H1 (cell line): ENCODE measurements around the gene A3GALT2. TPM values are rescaled to one million over a fixed set of nuclear protein-coding genes. Genes with fewer than 3 reads are reported as not detected.

Experiments used
- CTCF ChIA-PET: fragments of 300-600 bp; sonication (Branson Sonifier 250); formaldehyde crosslinking; loops from one replicate; lab custom pipeline; 2021; ENCODE audit not compliant: partially characterized antibody; lab: Charles Lee
- POLR2A ChIA-PET: fragments of 300-600 bp; sonication (Branson Sonifier 250); formaldehyde crosslinking; loops from one replicate; lab custom pipeline; 2021; ENCODE audit warnings: inconsistent platforms; ENCODE audit not compliant: partially characterized antibody; lab: Charles Lee
- DNase-seq, 2 experiments: peaks; one replicate each; pipeline versions ENCODE4 v3.0.0 to v3.0.0-alpha.2; 2010 to 2022; ENCODE audit warnings: low spot score in 2 of 2, low read depth in 1 of 2, mixed read lengths in 1 of 2
- FAIRE-seq: peaks from 2 replicates; lab custom pipeline; 2011; peaks lifted over from hg19 to GRCh38; lab: Jason Lieb, UNC
- H2AFZ ChIP-seq: 2 replicates; pipeline ENCODE4 v1.8.1; 2012; ENCODE audit warnings: low read length, inconsistent platforms
- H2AK5ac ChIP-seq: 2 replicates; pipeline ENCODE4 v1.6.1; 2013; ENCODE audit warnings: low read depth, low read length
- H2BK120ac ChIP-seq: replicated peaks from 2 replicates; pipeline ENCODE3; 2013; ENCODE audit warnings: low read depth, low read length, inconsistent platforms
- H2BK12ac ChIP-seq: 2 replicates; pipeline ENCODE4 v1.6.1; 2013; ENCODE audit warnings: low read depth, low read length
- H2BK15ac ChIP-seq: 2 replicates; pipeline ENCODE4 v1.6.1; 2013; ENCODE audit warnings: low read length
- H2BK20ac ChIP-seq: 2 replicates; pipeline ENCODE4 v1.6.1; 2013; ENCODE audit warnings: low read length
- H2BK5ac ChIP-seq: 2 replicates; pipeline ENCODE4 v1.6.1; 2013; ENCODE audit warnings: low read depth, low read length
- H3K14ac ChIP-seq: 2 replicates; pipeline ENCODE4 v1.6.1; 2013; ENCODE audit warnings: inconsistent platforms; ENCODE audit not compliant: insufficient read length
- H3K18ac ChIP-seq: 2 replicates; pipeline ENCODE4 v1.6.1; 2013; ENCODE audit warnings: low read length; ENCODE audit errors: extremely low read depth
- H3K23ac ChIP-seq: 2 replicates; pipeline ENCODE4 v1.6.1; 2013; ENCODE audit warnings: inconsistent platforms; ENCODE audit not compliant: insufficient read length
- H3K23me2 ChIP-seq: 2 replicates; pipeline ENCODE4 v1.6.1; 2013; ENCODE audit warnings: low read depth, low read length
- H3K27ac ChIP-seq: 2 replicates; pipeline ENCODE4 v1.6.1; 2011; ENCODE audit warnings: low read depth, low read length, inconsistent platforms
- H3K27me3 ChIP-seq, 4 experiments: replicated peaks in 1 of 4; 1 replicate in 1 of 4; 2 replicates in 3 of 4; pipeline versions ENCODE4 v1.6.1 to v1.8.1; 2011 to 2013; ENCODE audit warnings: low read length in 3 of 4, mild to moderate bottlenecking in 3 of 4, inconsistent platforms in 2 of 4, mixed read lengths in 2 of 4, moderate library complexity in 1 of 4; ENCODE audit not compliant: control insufficient read depth in 3 of 4, insufficient read depth in 3 of 4; ENCODE audit errors: extremely low read depth in 1 of 4
- H3K36me3 ChIP-seq, 4 experiments: 2 replicates each; pipeline versions ENCODE4 v1.6.1 to v1.8.1; 2011 to 2013; ENCODE audit warnings: mild to moderate bottlenecking in 4 of 4, low read length in 3 of 4, moderate library complexity in 2 of 4, control low read depth in 1 of 4, inconsistent platforms in 1 of 4; ENCODE audit not compliant: insufficient read depth in 4 of 4, control insufficient read depth in 2 of 4
- H3K4ac ChIP-seq: replicated peaks from 2 replicates; pipeline ENCODE3; 2013; ENCODE audit warnings: low read length, low read depth, mixed read lengths, inconsistent platforms; ENCODE audit not compliant: insufficient read length
- H3K4me1 ChIP-seq, 4 experiments: replicated peaks in 1 of 4; 1 replicate in 1 of 4; 2 replicates in 3 of 4; pipeline versions ENCODE4 v1.6.1 to v1.8.1; 2011 to 2013; ENCODE audit warnings: low read length in 3 of 4, inconsistent platforms in 2 of 4, mixed read lengths in 1 of 4; ENCODE audit not compliant: insufficient read depth in 4 of 4, control insufficient read depth in 3 of 4
- H3K4me2 ChIP-seq, 2 experiments: 2 replicates each; pipeline versions ENCODE4 v1.6.1 to v1.8.1; 2011 to 2013; ENCODE audit warnings: low read depth in 2 of 2, low read length in 2 of 2, control low read depth in 1 of 2, inconsistent platforms in 1 of 2, mild to moderate bottlenecking in 1 of 2; ENCODE audit not compliant: insufficient read depth in 1 of 2
- H3K4me3 ChIP-seq, 4 experiments: fragments of 200-600, 300-600 bp in 1 of 4; sonication (generic), shearing (Covaris generic), sonication (Bioruptor Twin) in 1 of 4; 2 replicates each; pipeline versions ENCODE4 v1.5.1 to v1.8.1; 2011 to 2016; ENCODE audit warnings: low read length in 4 of 4, low read depth in 3 of 4, control low read depth in 2 of 4, inconsistent platforms in 2 of 4, mild to moderate bottlenecking in 2 of 4, mixed read lengths in 1 of 4, moderate library complexity in 1 of 4; ENCODE audit not compliant: insufficient read depth in 2 of 4; ENCODE audit errors: extremely low read depth in 1 of 4
- H3K56ac ChIP-seq: replicated peaks from 2 replicates; pipeline ENCODE3; 2013; ENCODE audit warnings: low read depth, mild to moderate bottlenecking, mixed read lengths, low read length, inconsistent platforms; ENCODE audit not compliant: insufficient read length
- H3K79me1 ChIP-seq: 2 replicates; pipeline ENCODE4 v1.6.1; 2013; ENCODE audit warnings: low read depth, low read length, control low read depth
- H3K79me2 ChIP-seq, 2 experiments: 2 replicates each; pipeline versions ENCODE4 v1.6.1 to v1.8.1; 2012 to 2013; ENCODE audit warnings: low read length in 2 of 2, mild to moderate bottlenecking in 2 of 2, inconsistent platforms in 1 of 2; ENCODE audit not compliant: insufficient read depth in 2 of 2, control insufficient read depth in 1 of 2
- H3K9ac ChIP-seq, 4 experiments: replicated peaks in 1 of 4; 1 replicate in 1 of 4; 2 replicates in 3 of 4; pipeline versions ENCODE4 v1.6.1 to v1.8.1; 2011 to 2013; ENCODE audit warnings: low read depth in 3 of 4, low read length in 3 of 4, control low read depth in 2 of 4, mild to moderate bottlenecking in 2 of 4, moderate library complexity in 2 of 4, inconsistent platforms in 1 of 4; ENCODE audit errors: extremely low read depth in 1 of 4
- H3K9me3 ChIP-seq, 2 experiments: 2 replicates each; pipeline versions ENCODE4 v1.6.1 to v1.8.1; 2012 to 2013; ENCODE audit warnings: mild to moderate bottlenecking in 2 of 2, moderate library complexity in 2 of 2, control low read depth in 1 of 2, inconsistent platforms in 1 of 2, low read depth in 1 of 2, low read length in 1 of 2, mixed read lengths in 1 of 2; ENCODE audit not compliant: insufficient read depth in 2 of 2
- H4K20me1 ChIP-seq, 2 experiments: replicated peaks in 1 of 2; 2 replicates each; pipeline versions ENCODE3 to v1.8.1; 2011 to 2013; ENCODE audit warnings: inconsistent platforms in 2 of 2, low read length in 2 of 2, mild to moderate bottlenecking in 1 of 2; ENCODE audit not compliant: insufficient read depth in 2 of 2, control insufficient read depth in 1 of 2
- H4K5ac ChIP-seq: 2 replicates; pipeline ENCODE4 v1.6.1; 2013; ENCODE audit warnings: low read length, low read depth, mixed read lengths, inconsistent platforms; ENCODE audit not compliant: insufficient read length
- H4K8ac ChIP-seq: 2 replicates; pipeline ENCODE4 v1.8.0; 2013; ENCODE audit warnings: mild to moderate bottlenecking, moderate library complexity, low read length, inconsistent platforms; ENCODE audit not compliant: insufficient read depth; ENCODE audit errors: extremely low read depth
- H4K91ac ChIP-seq: replicated peaks from 2 replicates; pipeline ENCODE3; 2013; ENCODE audit warnings: low read length, mixed read lengths, inconsistent platforms; ENCODE audit not compliant: insufficient read length
- CBX8 ChIP-seq: fragments of 300-800, 300-1000 bp; sonication (generic); IDR thresholded peaks from 2 replicates; pipeline ENCODE4 v1.7.1; 2016; ENCODE audit warnings: low read depth, low read length, borderline replicate concordance
- RBBP5 ChIP-seq: IDR thresholded peaks from 2 replicates; pipeline ENCODE4 v1.7.1; 2012; ENCODE audit warnings: low read depth, mild to moderate bottlenecking, inconsistent platforms, low read length, moderate library complexity, borderline replicate concordance
- WGBS, 2 experiments: shearing (Covaris generic) in 1 of 2; methylation state at CpG; one replicate each; pipeline versions ENCODE4 v1.1.6 to v1.1.7; 2013 to 2015; ENCODE audit warnings: low lambda C conversion rate in 2 of 2, mixed read lengths in 2 of 2, inconsistent platforms in 1 of 2, low coverage in 1 of 2, missing lambda C conversion rate in 1 of 2; ENCODE audit not compliant: insufficient replicate concordance in 2 of 2, insufficient coverage in 1 of 2, insufficient read length in 1 of 2; ENCODE audit errors: extremely low coverage in 1 of 2, missing lambda C conversion rate in 1 of 2; 5-methylcytosine and 5-hydroxymethylcytosine counted together
- polyA plus RNA-seq, 7 experiments: library from polyadenylated mRNA; depleted of rRNA in 3 of 7; stranded (reverse) in 5 of 7; unstranded in 2 of 7; fragments of >200 nt in 5 of 7; fragments of 200-250 nt in 2 of 7; gene quantifications; 1 replicate in 5 of 7; 2 replicates in 1 of 7; 4 replicates in 1 of 7; pipeline versions ENCODE4 v1.2.1 to v1.2.3, GENCODE V29; 2011 to 2013; ENCODE audit warnings: missing spikeins in 2 of 7, mixed read lengths in 2 of 7
- total RNA-seq: library from RNA; stranded (reverse); fragmentation: NEBNext Ultra II Directional; extraction: Animal tissue kit (Norgen Biotek cat#: 25700); gene quantifications from 2 replicates; pipeline ENCODE4 v1.2.1, GENCODE V29; 2021

A3GALT2 gene
- total and polyA plus RNA-seq, 2 of the 8 experiments (the other 6 are each of a cell fraction or from before 2014, with no cell fraction given): not detected

GRCh38 chr1:33263890-33264504 lies 56.9 kb downstream of the A3GALT2 start:
- peaks cover 0 to 8% (median 0%) of the 10 kb centered on the region in 4 experiments; a peak in 4 of 7 replicates for H3K4me1 ChIP-seq
- H4K20me1 ChIP-seq: peaks cover 5 to 13% of the 10 kb centered on the region in 2 experiments
- POLR2A ChIA-PET: interaction anchor here (1.3 kb wide), 1 partner anchor 9 kb away, joined by 5 read pairs; no protein-coding TSS in a partner anchor
- no peak for TF ChIP-seq CBX8
- TF ChIP-seq RBBP5: no peak

More at GRCh38 chr1:33263890-33264504, 56.9 kb downstream of the A3GALT2 start:
- no peaks in the 10 kb centered on the region; the same call in 1 of the 2 replicates for H3K23me2 ChIP-seq
- H4K5ac ChIP-seq: no peak overlapping the region
- no peak overlapping the region for H3K23ac ChIP-seq
- peaks cover 0 to 36% of the 10 kb centered on the region in 2 experiments; a peak in 2 of 4 replicates for H3K79me2 ChIP-seq
- no peak overlapping the region for H2AK5ac ChIP-seq
- H3K9me3 ChIP-seq: no peaks in the 10 kb centered on the region
- no peak overlapping the region for H2BK5ac ChIP-seq
- H3K56ac ChIP-seq: no peak overlapping the region
- 80% methylated on average over 5 of the region's 5 CpGs; no CpG with 5 or more reads in 1 of the 2 experiments for WGBS, 2 experiments
- no peak overlapping the region for H2BK20ac ChIP-seq
- no peak overlapping the region; the same call in 1 of the 2 replicates for H2BK12ac ChIP-seq
- no peak overlapping the region; the same call in 1 of the 2 replicates for H3K18ac ChIP-seq
- no peaks in the 10 kb centered on the region; a peak in 1 of 7 replicates for H3K27me3 ChIP-seq
- no peak overlapping the region for H3K14ac ChIP-seq
- DNase-seq (no peak), FAIRE-seq (no peak)
- no peak overlapping the region for H3K27ac ChIP-seq
- peaks cover 0 to 2% (median 0%) of the 10 kb centered on the region in 4 experiments; a peak in 1 of 8 replicates for H3K36me3 ChIP-seq
- no peak overlapping the region for H4K91ac ChIP-seq
- no peak overlapping the region for H3K4me2 ChIP-seq
- no peak overlapping the region for H3K4ac ChIP-seq
- no peak overlapping the region for H3K9ac ChIP-seq
- CTCF ChIA-PET: interaction anchor here (0.7 to 2.3 kb wide), 7 partner anchors 10 to 126 kb away, joined by 3 to 8 read pairs (median 3); no protein-coding TSS in a partner anchor
- H2BK120ac ChIP-seq: no peak overlapping the region
- H2AFZ ChIP-seq: no peak overlapping the region
- H3K79me1 ChIP-seq: peaks cover 26% of the 10 kb centered on the region
- H4K8ac ChIP-seq: no peak overlapping the region
- H2BK15ac ChIP-seq: no peak overlapping the region
- H3K4me3 ChIP-seq: no peak overlapping the region
